ENCODE results near the gene ZCWPW2.

ZCWPW2 gene

DNA sequence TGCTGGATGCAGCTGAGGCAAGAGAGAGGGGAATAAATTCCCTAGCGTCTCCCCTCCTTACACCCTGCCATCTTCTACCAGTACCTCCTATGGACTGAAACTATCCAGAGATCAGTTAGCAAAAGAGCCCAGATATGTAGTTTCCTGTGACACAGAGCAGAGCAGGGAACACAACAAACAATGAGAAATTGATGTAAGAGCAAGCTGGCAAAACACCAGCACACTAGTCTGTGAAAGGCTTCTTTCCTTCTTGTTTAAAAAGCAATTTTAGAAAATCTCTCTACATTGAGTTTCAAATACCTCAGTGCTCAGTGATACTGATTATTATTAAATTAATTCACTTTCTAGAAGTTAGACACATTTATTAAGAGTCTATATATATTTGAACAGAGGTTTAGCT lies 215.7 kb downstream of the ZCWPW2 start:
- Histone ChIP-seq H3K27ac (ENCODE audit: insufficient read depth, low read depth, low read length, poor library complexity, severe bottlenecking) (no peak overlapping the region), H3K4me1 (ENCODE audit: control insufficient read depth, insufficient read depth, low read length) (no peaks in the 10 kb centered on the region), H3K27me3 (ENCODE audit: control insufficient read depth, insufficient read depth, low read length, poor library complexity, severe bottlenecking) (no peaks in the 10 kb centered on the region), H3K4me3 (ENCODE audit: insufficient read depth, low read depth, low read length) (no peak overlapping the region), H3K36me3 (ENCODE audit: control insufficient read depth, insufficient read depth, low read length) (no peaks in the 10 kb centered on the region), H3K9me3 (ENCODE audit: control insufficient read depth, low read length) (no peaks in the 10 kb centered on the region)
- WGBS, 2 experiments = 100% methylated on average over 1 of the region's 1 CpG

DNA sequence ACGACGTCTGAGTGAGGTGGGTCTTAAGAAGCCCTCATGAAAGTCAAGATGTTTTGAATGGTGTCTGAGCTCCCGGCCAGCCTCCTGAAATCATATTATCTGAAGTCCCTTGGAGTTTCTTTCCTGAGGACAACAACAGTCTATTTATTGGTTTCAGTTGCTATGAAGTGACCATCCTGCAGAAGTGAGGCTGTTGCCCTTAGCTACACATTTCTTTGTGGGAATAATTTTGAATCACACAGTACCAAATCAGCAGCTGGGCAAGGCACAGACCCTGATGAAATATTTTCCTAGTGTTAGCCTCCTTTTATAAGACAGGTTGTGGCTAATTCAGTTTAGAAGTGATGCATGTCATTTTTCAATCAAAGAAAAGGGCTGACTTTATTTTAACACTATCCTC lies 220.8 kb downstream of the ZCWPW2 start:
- Histone ChIP-seq H3K4me1 (ENCODE audit: control insufficient read depth, insufficient read depth, low read length) (no peaks in the 10 kb centered on the region), H3K9me3 (ENCODE audit: control insufficient read depth, low read length) (no peaks in the 10 kb centered on the region), H3K36me3 (ENCODE audit: control insufficient read depth, insufficient read depth, low read length) (no peaks in the 10 kb centered on the region), H3K27me3 (ENCODE audit: control insufficient read depth, insufficient read depth, low read length, poor library complexity, severe bottlenecking) (peaks cover 11% of the 10 kb centered on the region), H3K4me3 (ENCODE audit: insufficient read depth, low read depth, low read length) (no peak overlapping the region), H3K27ac (ENCODE audit: insufficient read depth, low read depth, low read length, poor library complexity, severe bottlenecking) (peak overlapping the region; percentile 9)
- 87 to 94% methylated on average over 3 of the region's 3 CpGs for WGBS, 2 experiments

DNA sequence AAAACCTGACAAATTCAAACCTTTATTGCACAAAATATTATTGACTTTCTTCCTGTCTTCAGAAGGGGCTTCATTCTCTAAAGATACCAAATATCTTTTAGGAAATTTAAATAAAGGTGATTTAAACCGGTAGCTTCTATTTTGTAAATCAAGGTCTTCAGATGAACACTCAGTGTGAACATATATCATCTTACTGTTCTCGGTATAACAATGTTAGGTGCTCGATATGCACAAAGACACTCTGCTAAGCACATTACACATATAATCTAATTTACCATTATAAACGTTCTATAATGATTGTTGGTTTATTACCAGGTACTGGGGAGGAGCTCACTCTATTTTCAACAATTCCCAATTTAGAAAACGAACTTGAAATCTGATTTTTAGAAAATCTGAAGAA lies 225.5 kb downstream of the ZCWPW2 start:
- WGBS, 2 experiments = 98 to 100% methylated on average over 3 to 4 of the region's 5 CpGs
- no peak overlapping the region for H3K27ac ChIP-seq (ENCODE audit: insufficient read depth, low read depth, low read length, poor library complexity, severe bottlenecking)
- no peak overlapping the region for H3K4me3 ChIP-seq (ENCODE audit: insufficient read depth, low read depth, low read length)
- peaks cover 10% of the 10 kb centered on the region for H3K4me1 ChIP-seq (ENCODE audit: control insufficient read depth, insufficient read depth, low read length)
- no peaks in the 10 kb centered on the region for H3K36me3 ChIP-seq (ENCODE audit: control insufficient read depth, insufficient read depth, low read length)
- peaks cover 49% of the 10 kb centered on the region for H3K27me3 ChIP-seq (ENCODE audit: control insufficient read depth, insufficient read depth, low read length, poor library complexity, severe bottlenecking)
- no peaks in the 10 kb centered on the region for H3K9me3 ChIP-seq (ENCODE audit: control insufficient read depth, low read length)

DNA sequence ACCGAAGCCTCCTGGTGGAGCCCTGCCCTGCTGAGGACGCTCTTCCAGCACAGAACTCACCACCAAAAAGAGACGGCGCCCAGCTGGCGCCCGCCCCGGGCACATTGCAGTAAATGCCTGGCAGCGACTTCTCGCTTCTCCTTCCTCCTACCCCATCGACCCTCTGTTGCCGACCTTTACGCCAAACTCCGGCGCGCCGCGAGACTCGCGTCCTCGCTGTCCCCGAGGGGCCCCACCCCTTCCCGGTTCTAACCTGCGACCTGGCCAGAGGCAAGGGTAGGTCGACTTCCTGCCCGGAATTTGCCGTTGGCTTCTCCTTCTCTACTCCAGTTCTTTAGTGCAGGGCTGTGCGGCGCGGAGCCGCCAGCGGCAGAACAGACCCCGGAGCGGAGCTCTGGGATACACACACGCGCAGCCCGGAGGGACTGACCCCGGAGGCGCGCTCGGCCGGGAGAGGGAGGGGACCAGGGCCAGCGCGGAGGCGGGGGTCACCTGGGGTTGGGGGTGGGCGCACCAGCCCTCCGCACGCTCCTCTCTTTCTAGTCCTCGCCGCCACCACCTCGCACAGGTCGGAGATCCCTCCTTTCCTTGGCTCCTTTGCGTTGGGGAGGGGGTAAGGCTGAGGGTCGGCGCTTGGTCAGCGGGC lies 226.7 kb downstream of the ZCWPW2 start:
- WGBS, 2 experiments = 1% methylated on average over 55 of the region's 55 CpGs

More for the DNA sequence above, 226.7 kb downstream of the ZCWPW2 start:
- Histone ChIP-seq H3K9me3 (ENCODE audit: control insufficient read depth, low read length) (no peaks in the 10 kb centered on the region), H3K27ac (ENCODE audit: insufficient read depth, low read depth, low read length, poor library complexity, severe bottlenecking) (no peak overlapping the region), H3K27me3 (ENCODE audit: control insufficient read depth, insufficient read depth, low read length, poor library complexity, severe bottlenecking) (peaks cover 49% of the 10 kb centered on the region), H3K36me3 (ENCODE audit: control insufficient read depth, insufficient read depth, low read length) (no peaks in the 10 kb centered on the region), H3K4me3 (ENCODE audit: insufficient read depth, low read depth, low read length) (peak overlapping the region; percentile 54), H3K4me1 (ENCODE audit: control insufficient read depth, insufficient read depth, low read length) (peaks cover 10% of the 10 kb centered on the region)
